ENCODE results near the gene TRPV4.

DNA sequence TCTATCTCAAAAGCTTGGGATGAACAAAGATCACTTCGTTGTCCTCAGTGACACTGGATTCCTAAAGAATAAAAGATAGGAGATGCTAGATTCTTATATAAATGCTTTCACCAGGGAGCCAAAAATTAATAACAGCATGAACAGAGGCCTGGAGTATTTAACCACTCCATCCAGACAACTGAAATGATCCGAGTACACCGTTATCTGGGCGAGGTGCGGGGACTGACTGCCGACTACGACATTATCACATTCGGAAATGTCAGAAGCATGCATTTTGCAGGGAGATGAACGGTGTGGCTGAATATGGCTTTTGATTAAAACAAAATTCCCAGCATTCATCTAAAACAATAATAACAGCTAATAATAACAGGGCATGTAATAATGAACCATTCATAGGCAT is 56.6 kb downstream of the TRPV4 start:
- TF ChIP-seq, protein P1, sequence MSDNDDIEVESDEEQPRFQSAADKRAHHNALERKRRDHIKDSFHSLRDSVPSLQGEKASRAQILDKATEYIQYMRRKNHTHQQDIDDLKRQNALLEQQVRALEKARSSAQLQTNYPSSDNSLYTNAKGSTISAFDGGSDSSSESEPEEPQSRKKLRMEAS (CRISPR knock-in tag; IDR thresholded peaks at IDR 0.05), result no peak
- TF ChIP-seq ETV6 (CRISPR knock-in tag; IDR thresholded peaks at IDR 0.05), result no peak
